Adrenal gland (tissue), 12 donors: ENCODE results near the gene APH1A. TPM values are rescaled to one million over a fixed set of nuclear protein-coding genes. Genes with fewer than 3 reads are reported as not detected.
"Not testable (repeated sequence)": the region's sequence is repeated elsewhere in the genome, so short reads cannot be mapped to it uniquely, and the experiment has no call there.

Experiments
- DNase-seq, 7 donors: peaks; one replicate each; pipeline ENCODE4 v3.0.0-alpha.2; 2019 to 2020
- H3K27ac ChIP-seq, 5 donors: fragments of 200-600 bp; sonication (generic) in 4 of 5; 1 replicate in 3 of 5; 2 replicates in 2 of 5; pipeline versions ENCODE4 v1.5.1 to v1.8.0; 2016 to 2020; ENCODE audit warnings: mild to moderate bottlenecking in 1 of 5
- H3K27me3 ChIP-seq: fragments of 200-600 bp; 2 replicates; pipeline ENCODE4 v1.8.0; 2021
- H3K36me3 ChIP-seq, 2 donors: fragments of 200-600 bp; replicated peaks in 1 of 2; 1 replicate in 1 of 2; 2 replicates in 1 of 2; pipeline versions ENCODE4 v1.5.1 to v1.8.0; 2018 to 2022
- H3K4me1 ChIP-seq, 2 donors: fragments of 200-600 bp; replicated peaks in 1 of 2; 1 replicate in 1 of 2; 2 replicates in 1 of 2; pipeline versions ENCODE4 v1.5.1 to v1.8.0; 2018 to 2021
- H3K4me3 ChIP-seq, 4 donors: fragments of 200-600 bp; sonication (generic) in 3 of 4; one replicate each; pipeline ENCODE4 v1.5.1; 2016 to 2018
- H3K9me3 ChIP-seq, 3 donors: fragments of 200-600 bp; sonication (generic) in 1 of 3; replicated peaks in 1 of 3; 1 replicate in 2 of 3; 2 replicates in 1 of 3; pipeline versions ENCODE4 v1.5.1 to v1.8.0; 2016 to 2021
- POLR2A ChIP-seq, 2 donors: fragments of 450-650 bp; IDR thresholded peaks; one replicate each; pipeline ENCODE4 v1.6.1; 2017; ENCODE audit warnings: antibody characterized with exemption in 2 of 2, mild to moderate bottlenecking in 2 of 2, moderate library complexity in 1 of 2
- WGBS, 4 donors: extraction: QIAGEN DNeasy Blood & Tissue Kit in 2 of 4; methylation state at CpG; one replicate each; pipeline versions ENCODE4 v1.1.5 to v1.1.7; 2013 to 2017; 5-methylcytosine and 5-hydroxymethylcytosine counted together
- intact Hi-C, 2 donors: fragments of 100-400 bp; cut with DNase I; formaldehyde crosslinking; loops; one replicate each; pipeline versions ENCODE4 v1.14.1 to v1.15.0; 2022 to 2023
- polyA plus RNA-seq, 3 donors: library from polyadenylated mRNA; stranded (reverse); fragments of 200-250 nt in 2 of 3; fragments of 350-450 nt in 1 of 3; fragmentation: Illumina TruSeq in 1 of 3; extraction: RNeasy Lipid Tissue Mini Kit (QIAGEN cat#74804) in 1 of 3; gene quantifications; one replicate each; pipeline ENCODE4 v1.2.3, GENCODE V29; 2013 to 2014
- small RNA-seq, 2 donors: library from RNA; depleted of rRNA; stranded (forward); fragments of <200 nt; gene quantifications; one replicate each; pipeline ENCODE3, GENCODE V24; 2016
- total RNA-seq, 9 donors: library from RNA; depleted of rRNA in 4 of 9; stranded (reverse); fragments of >200 nt in 4 of 9; fragments of 120-200 nt in 1 of 9; fragmentation: NEBNext Ultra II Directional in 1 of 9; extraction: Animal tissue kit (Norgen Biotek cat#: 25700) in 1 of 9; gene quantifications; one replicate each; pipeline versions ENCODE4 v1.1.0 to v1.2.4, GENCODE V29; 2013 to 2023
- TF ChIP-seq, protein P1 (sequence below), 6 experiments: fragments of 450-650 bp in 4 of 6; fragments of 200-600 bp in 2 of 6; sonication (generic) in 1 of 6; IDR thresholded peaks; 1 replicate in 5 of 6; 2 replicates in 1 of 6; pipeline versions ENCODE4 v1.5.1 to v1.8.0; 2016 to 2021; ENCODE audit warnings: antibody characterized with exemption in 6 of 6, mild to moderate bottlenecking in 2 of 6, moderate library complexity in 1 of 6
- donor health status: healthy with polysubstance abuse.
- donor health status: Bipolar disorder and iron deficiency.
- donor health status: DM: yes; HTN: yes; CAD: no.
- donor health status: DM: no; HTN: no; CAD: no.
- donor health status: DM: no; HTN: no; CAD: no.
- donor health status: DM: yes; HTN: yes; CAD: no.

The APH1A gene
- total and polyA plus RNA-seq, 12 donors, result 59.4 to 179 (median 114) TPM

DNA sequence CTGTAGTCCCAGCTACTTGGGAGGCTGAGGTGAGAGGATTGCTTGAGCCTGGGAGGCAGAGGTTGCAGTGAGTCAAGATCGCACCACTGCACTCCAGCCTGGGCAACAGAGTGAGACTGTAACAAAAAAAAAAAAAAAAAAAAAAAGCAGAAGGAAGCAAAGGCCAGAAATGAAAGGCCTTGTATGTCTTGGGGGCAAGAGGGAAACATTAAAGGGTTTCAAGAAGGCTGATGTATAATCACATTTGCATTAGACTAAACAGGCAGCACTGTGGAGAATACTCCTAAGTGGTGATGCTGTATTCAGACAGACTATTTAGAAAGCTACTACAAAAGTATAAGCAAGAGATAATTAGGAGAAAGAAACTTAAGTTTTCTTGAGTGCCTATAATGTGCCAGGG lies 43.3 kb downstream of the APH1A start:
- intact Hi-C loops, result no loop called here
- H3K27ac ChIP-seq, result no peak overlapping the region
- TF ChIP-seq, protein P1, sequence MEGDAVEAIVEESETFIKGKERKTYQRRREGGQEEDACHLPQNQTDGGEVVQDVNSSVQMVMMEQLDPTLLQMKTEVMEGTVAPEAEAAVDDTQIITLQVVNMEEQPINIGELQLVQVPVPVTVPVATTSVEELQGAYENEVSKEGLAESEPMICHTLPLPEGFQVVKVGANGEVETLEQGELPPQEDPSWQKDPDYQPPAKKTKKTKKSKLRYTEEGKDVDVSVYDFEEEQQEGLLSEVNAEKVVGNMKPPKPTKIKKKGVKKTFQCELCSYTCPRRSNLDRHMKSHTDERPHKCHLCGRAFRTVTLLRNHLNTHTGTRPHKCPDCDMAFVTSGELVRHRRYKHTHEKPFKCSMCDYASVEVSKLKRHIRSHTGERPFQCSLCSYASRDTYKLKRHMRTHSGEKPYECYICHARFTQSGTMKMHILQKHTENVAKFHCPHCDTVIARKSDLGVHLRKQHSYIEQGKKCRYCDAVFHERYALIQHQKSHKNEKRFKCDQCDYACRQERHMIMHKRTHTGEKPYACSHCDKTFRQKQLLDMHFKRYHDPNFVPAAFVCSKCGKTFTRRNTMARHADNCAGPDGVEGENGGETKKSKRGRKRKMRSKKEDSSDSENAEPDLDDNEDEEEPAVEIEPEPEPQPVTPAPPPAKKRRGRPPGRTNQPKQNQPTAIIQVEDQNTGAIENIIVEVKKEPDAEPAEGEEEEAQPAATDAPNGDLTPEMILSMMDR (IDR thresholded peaks at IDR 0.05), result no peak
- TF ChIP-seq POLR2A (IDR thresholded peaks at IDR 0.05), result no peak
- H3K4me3 ChIP-seq, result no peak overlapping the region
- WGBS, 4 donors, result 82 to 100% (median 91%) methylated on average over 1 of the region's 1 CpG
- no peaks in the 10 kb centered on the region for H3K27me3 ChIP-seq
- DNase-seq, result no peak
- peaks cover 0 to 65% of the 10 kb centered on the region in 2 donors for H3K36me3 ChIP-seq
- H3K9me3 ChIP-seq, result no peaks in the 10 kb centered on the region
- H3K4me1 ChIP-seq, result no peaks in the 10 kb centered on the region

DNA sequence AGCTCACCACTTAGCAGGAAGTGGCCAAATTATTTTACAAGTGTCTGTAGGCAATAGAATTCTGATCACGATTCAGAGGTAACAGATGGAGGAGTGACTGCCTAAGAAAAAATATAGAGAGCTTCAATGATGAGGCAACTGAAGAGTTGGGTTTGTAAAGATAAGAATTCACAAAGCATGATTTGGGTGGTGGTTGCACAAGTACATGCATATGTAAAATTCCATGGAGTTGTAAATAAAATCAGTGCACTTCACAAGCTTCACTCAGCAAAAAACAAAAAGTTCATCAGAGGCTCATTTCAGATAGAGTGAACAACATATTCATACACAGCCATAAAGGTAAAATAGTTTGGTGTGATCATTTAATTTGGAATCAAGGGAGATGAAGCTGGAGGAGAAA lies 43.8 kb downstream of the APH1A start:
- H3K27ac ChIP-seq, result no peak overlapping the region
- intact Hi-C loops, result no loop called here
- DNase-seq, result no peak
- WGBS, 4 donors, result 88 to 100% (median 95%) methylated on average over 1 of the region's 1 CpG
- H3K9me3 ChIP-seq, result no peaks in the 10 kb centered on the region
- no peak overlapping the region for H3K4me3 ChIP-seq
- TF ChIP-seq POLR2A (IDR thresholded peaks at IDR 0.05), result no peak
- TF ChIP-seq, protein P1 (IDR thresholded peaks at IDR 0.05), result no peak
- H3K4me1 ChIP-seq, result no peaks in the 10 kb centered on the region
- H3K27me3 ChIP-seq, result no peaks in the 10 kb centered on the region
- H3K36me3 ChIP-seq, result peaks cover 0 to 70% of the 10 kb centered on the region in 2 donors

DNA sequence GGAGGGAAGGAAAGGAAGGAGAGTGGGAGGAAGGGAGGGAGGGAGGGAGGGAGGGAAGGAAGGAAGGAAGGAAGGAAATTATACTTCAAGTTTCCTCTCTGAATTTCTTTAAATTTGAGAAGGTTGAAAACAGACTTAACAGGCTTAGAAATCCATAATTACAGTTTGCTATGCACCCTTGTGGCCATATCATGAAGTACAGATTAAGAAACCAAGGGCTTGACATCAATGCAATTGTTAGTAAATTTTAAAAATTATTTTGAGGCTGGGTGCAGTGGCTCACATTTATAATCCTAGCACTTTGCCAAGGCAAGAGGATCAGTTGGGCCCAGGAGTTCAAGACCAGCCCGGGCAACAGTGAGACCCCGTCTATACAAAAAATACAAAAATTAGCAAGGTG lies 47.3 kb downstream of the APH1A start:
- Histone ChIP-seq H3K4me1 (no peaks in the 10 kb centered on the region), H3K9me3 (no peaks in the 10 kb centered on the region), H3K27ac (no peak overlapping the region), H3K36me3 (peaks cover 0 to 43% of the 10 kb centered on the region in 2 donors), H3K27me3 (no peaks in the 10 kb centered on the region), H3K4me3 (no peak overlapping the region)
- DNase-seq, result no peak
- TF ChIP-seq, protein P1 (IDR thresholded peaks at IDR 0.05), result peak; percentile 18 to 42 (median 28)
- TF ChIP-seq POLR2A (IDR thresholded peaks at IDR 0.05), result no peak
- 92 to 100% (median 94%) methylated on average over 2 of the region's 2 CpGs for WGBS, 4 donors
- intact Hi-C loops, result no loop called here

DNA sequence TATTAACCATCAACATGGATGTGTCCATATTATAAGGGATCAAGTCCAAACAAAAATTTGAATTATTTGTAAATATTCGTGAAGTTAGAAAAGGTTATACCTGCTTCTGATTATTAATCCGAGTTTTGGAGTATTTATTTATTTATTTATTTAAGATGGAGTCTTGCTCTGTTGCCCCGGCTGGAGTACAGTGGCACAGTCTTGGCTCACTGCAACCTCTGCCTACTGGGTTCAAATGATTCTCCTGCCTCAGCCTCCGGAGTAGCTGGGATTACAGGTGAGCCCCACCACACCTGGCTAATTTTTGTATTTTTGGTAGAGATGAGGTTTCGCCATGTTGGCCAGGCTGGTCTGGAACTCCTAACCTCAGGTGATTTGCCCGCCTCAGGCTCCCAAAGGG lies 53.0 kb downstream of the APH1A start:
- WGBS, 4 donors, result 82 to 97% (median 94%) methylated on average over 6 of the region's 6 CpGs
- H3K36me3 ChIP-seq, H3K27me3 ChIP-seq, H3K27ac ChIP-seq, H3K4me3 ChIP-seq, DNase-seq, H3K4me1 ChIP-seq, H3K9me3 ChIP-seq, intact Hi-C loops: not testable (repeated sequence)

Small RNA genes lying within 50 kb of the gene (small RNA-seq; reads per million reads assigned to genes)
- 0.08 to 0.12 reads per million in 2 donors for gene RNU2-17P

Other genes with a start within 250 kb of the APH1A start
- gene VPS45, start 201.2 kb downstream of the APH1A start, total RNA-seq, result 10 to 100 TPM; 36.5 to 78.9 (median 54.2) TPM
- 10 to 100 TPM; 49.2 to 67.4 (median 59.2) TPM for gene VPS45, start 201.2 kb downstream of the APH1A start, polyA plus RNA-seq
- gene PLEKHO1, start 119.1 kb downstream of the APH1A start, total RNA-seq, result 100 to 1,000 TPM in 1 of 9 donors, 10 to 100 TPM in 8; 36.2 to 109 (median 77.9) TPM
- 100 to 1,000 TPM in 2 of 3 donors, 10 to 100 TPM in 1; 47.3 to 298 (median 227) TPM for gene PLEKHO1, start 119.1 kb downstream of the APH1A start, polyA plus RNA-seq
- gene ANP32E, start 32.9 kb downstream of the APH1A start, total RNA-seq, result 10 to 100 TPM; 13.2 to 48.2 (median 23.0) TPM
- gene ANP32E, start 32.9 kb downstream of the APH1A start, polyA plus RNA-seq, result 10 to 100 TPM; 35.8 to 81.9 (median 50.3) TPM
- gene CA14, start 11.2 kb downstream of the APH1A start, total RNA-seq, result 1 to 10 TPM in 1 of 9 donors, under 1 TPM in 4, not detected in 4; 0.32 to 1.1 (median 0.69) TPM
- under 1 TPM in 1 of 3 donors, not detected in 2; 0.51 TPM for gene CA14, start 11.2 kb downstream of the APH1A start, polyA plus RNA-seq
- 10 to 100 TPM in 2 of 9 donors, 1 to 10 TPM in 6, under 1 TPM in 1; 0.54 to 12.8 (median 8.6) TPM for gene C1orf54, start 3.8 kb upstream of the APH1A start, total RNA-seq
- gene C1orf54, start 3.8 kb upstream of the APH1A start, polyA plus RNA-seq, result 10 to 100 TPM in 2 of 3 donors, 1 to 10 TPM in 1; 7.8 to 30.8 (median 26.1) TPM
- gene CIART, start 13.5 kb upstream of the APH1A start, total RNA-seq, result 10 to 100 TPM in 3 of 9 donors, 1 to 10 TPM in 6; 4.4 to 11.8 (median 8.9) TPM
- 10 to 100 TPM in 2 of 3 donors, 1 to 10 TPM in 1; 8.9 to 24.6 (median 19.2) TPM for gene CIART, start 13.5 kb upstream of the APH1A start, polyA plus RNA-seq
- gene MRPS21, start 24.8 kb upstream of the APH1A start, total RNA-seq, result 100 to 1,000 TPM in 1 of 9 donors, 10 to 100 TPM in 8; 28.9 to 105 (median 86.8) TPM
- gene MRPS21, start 24.8 kb upstream of the APH1A start, polyA plus RNA-seq, result 100 to 1,000 TPM; 112 to 367 (median 296) TPM
- gene PRPF3, start 52.5 kb upstream of the APH1A start, total RNA-seq, result 10 to 100 TPM; 16.8 to 69.0 (median 38.1) TPM
- 100 to 1,000 TPM in 2 of 3 donors, 10 to 100 TPM in 1; 51.5 to 107 (median 103) TPM for gene PRPF3, start 52.5 kb upstream of the APH1A start, polyA plus RNA-seq
- 10 to 100 TPM; 11.3 to 44.5 (median 24.8) TPM for gene RPRD2, start 95.1 kb upstream of the APH1A start, total RNA-seq
- gene RPRD2, start 95.1 kb upstream of the APH1A start, polyA plus RNA-seq, result 10 to 100 TPM in 2 of 3 donors, 1 to 10 TPM in 1; 7.3 to 32.0 (median 11.2) TPM
- 10 to 100 TPM; 21.6 to 87.4 (median 31.6) TPM for gene TARS2, start 218.4 kb upstream of the APH1A start, total RNA-seq
- gene TARS2, start 218.4 kb upstream of the APH1A start, polyA plus RNA-seq, result 10 to 100 TPM; 24.9 to 28.8 (median 28.2) TPM
- 10 to 100 TPM in 8 of 9 donors, 1 to 10 TPM in 1; 5.4 to 63.0 (median 19.8) TPM for gene ECM1, start 239.1 kb upstream of the APH1A start, total RNA-seq
- gene ECM1, start 239.1 kb upstream of the APH1A start, polyA plus RNA-seq, result 10 to 100 TPM; 22.2 to 54.4 (median 44.4) TPM
- under 1 TPM in 2 of 9 donors, not detected in 7; 0.50 to 0.61 TPM for gene FALEC, start 246.7 kb upstream of the APH1A start, total RNA-seq
- gene FALEC, start 246.7 kb upstream of the APH1A start, polyA plus RNA-seq, result under 1 TPM in 1 of 3 donors, not detected in 2; 0.40 TPM